ENCODE data around the gene PLPPR3.

PLPPR3 gene

DNA sequence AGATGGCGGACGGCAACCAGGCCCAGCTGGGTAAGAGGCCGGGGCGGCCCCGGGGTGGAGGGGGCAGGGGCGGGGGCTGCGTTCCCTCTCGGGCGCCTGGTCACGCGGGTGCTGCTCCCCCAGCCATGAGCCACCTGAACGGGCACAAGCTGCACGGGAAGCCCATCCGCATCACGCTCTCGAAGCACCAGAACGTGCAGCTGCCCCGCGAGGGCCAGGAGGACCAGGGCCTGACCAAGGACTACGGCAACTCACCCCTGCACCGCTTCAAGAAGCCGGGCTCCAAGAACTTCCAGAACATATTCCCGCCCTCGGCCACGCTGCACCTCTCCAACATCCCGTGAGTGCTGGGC, 13.4 kb downstream of the PLPPR3 start:
- no peak for DNase-seq (ENCODE audit: low read depth in 2 of 2)

DNA sequence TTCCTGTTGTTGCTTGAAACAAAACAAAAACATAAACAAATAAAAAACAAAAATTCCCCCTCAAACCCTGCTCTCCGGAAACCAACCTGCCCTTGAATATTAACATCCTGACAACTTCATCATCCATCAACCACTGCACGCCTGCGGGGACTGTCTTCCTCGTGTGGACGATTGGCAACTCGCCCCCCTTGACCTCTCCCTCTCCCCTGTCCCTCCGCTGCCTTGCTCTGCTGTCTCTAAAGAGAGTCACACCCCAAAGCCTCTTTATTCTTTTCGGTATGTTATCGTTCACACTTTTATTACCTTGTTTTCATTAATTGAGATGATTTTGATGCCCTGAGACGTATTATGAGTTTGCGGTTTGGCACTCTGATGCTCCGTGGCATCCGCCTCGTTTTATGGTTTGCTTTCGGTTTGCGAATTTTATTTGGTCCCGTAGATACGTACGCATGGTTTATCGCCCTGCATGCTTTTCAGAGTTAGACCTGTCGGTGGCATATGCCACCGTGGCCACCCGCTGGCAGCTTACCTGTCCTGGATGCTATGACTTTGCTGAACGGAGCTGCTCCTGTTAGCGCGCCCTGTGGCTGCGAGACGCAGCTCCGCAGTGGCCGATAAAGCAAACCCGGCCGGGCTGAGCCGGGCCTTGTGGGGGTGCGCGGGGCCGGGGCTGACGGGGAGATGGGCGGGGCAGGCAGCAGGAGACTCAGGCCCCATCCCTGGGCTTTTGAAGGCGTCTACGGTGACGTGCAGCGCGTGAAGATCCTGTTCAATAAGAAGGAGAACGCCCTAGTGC, 13.9 kb downstream of the PLPPR3 start:
- no peak for DNase-seq (ENCODE audit: low read depth in 2 of 2)

DNA sequence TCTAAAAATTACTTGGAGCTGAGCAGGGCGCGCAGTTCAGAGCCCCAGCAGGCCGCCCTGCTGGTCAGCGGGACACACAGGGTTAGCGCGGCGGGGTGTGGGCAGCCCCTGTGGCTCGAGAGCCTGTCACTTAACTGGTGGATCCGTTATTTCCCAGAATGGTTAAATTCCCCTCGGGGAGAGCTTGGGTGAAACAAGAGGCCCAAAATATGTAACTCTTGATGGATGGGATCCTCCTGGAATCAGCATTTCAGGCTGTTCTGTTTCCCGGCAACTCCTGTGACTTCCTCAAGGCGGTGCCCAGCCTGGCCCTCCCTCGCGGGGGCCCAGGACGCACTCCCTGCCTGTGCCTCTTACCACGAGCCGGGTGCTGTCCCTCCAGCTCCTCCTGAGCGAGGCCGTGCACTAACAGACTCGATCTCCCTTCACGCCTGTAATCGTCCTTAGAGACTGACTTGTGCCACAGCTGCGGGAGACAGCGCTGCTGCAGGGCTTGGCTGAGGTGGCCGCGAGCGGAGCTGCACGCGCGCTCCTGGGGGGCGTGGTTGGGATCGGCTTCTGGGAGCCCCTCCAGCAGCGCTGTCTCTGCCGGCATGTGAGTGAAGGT, 14.8 kb downstream of the PLPPR3 start:
- DNase-seq (ENCODE audit: low read depth in 2 of 2) = no peak

DNA sequence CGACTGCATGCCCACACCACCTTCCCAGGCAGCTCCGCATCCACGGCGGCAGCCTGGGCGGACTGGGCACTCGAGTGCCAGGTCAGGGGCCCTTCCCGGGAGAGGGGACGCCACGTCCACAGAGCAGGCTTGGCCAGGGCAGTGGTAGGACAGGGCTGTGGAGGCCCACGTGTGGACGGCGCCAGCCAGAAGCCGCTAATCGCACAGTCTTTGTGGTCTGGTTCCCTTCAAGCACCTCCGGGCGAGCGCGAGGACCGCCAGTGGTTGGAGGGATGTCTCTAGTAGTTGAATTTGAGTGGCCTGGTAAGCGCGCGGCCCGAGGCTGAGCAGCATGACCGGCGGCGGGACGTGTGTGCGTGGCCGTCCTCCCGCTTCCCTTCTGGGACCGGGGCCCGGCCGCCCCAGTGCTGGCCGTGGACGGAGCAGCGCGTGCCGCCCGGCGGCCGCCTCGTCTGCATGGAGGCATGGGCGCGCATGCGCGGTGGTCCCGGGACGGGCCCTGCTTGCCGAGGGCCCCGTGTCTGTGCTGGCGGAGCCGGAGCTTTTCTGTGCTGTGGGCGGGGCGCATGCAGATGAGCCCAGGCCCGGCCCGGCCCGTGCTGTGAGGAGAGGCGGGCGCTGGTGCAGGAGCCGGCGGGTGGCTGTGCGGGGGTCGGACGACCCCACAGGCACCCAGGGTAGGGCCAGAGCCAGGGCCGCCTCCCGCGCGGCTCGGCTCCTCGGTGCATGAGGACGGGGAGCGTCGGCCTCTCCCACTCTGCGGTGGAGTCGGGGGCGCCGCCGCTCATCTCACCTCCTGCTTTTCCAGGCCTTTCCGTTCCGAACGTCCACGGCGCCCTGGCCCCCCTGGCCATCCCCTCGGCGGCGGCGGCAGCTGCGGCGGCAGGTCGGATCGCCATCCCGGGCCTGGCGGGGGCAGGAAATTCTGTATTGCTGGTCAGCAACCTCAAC, 15.9 kb downstream of the PLPPR3 start:
- DNase-seq (ENCODE audit: low read depth in 2 of 2) = no peak

DNA sequence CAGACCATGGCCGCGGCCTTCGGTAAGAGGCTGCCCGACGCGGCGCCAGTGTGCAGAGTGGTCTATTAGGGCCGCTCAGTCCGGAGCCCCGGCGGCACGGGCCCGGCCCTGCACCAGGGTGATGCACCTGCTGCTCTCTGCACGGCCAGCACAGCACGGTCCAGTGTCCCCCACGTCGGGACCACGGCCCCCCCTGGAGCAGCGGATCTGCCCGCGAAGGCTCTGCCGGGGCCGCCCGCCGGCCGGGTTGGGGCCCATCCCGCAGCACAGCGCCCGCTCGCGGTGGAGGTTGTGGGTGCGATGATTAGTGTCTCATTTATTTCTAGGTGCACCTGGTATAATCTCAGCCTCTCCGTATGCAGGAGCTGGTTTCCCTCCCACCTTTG, 16.6 kb downstream of the PLPPR3 start:
- no peak for DNase-seq (ENCODE audit: low read depth in 2 of 2)

DNA sequence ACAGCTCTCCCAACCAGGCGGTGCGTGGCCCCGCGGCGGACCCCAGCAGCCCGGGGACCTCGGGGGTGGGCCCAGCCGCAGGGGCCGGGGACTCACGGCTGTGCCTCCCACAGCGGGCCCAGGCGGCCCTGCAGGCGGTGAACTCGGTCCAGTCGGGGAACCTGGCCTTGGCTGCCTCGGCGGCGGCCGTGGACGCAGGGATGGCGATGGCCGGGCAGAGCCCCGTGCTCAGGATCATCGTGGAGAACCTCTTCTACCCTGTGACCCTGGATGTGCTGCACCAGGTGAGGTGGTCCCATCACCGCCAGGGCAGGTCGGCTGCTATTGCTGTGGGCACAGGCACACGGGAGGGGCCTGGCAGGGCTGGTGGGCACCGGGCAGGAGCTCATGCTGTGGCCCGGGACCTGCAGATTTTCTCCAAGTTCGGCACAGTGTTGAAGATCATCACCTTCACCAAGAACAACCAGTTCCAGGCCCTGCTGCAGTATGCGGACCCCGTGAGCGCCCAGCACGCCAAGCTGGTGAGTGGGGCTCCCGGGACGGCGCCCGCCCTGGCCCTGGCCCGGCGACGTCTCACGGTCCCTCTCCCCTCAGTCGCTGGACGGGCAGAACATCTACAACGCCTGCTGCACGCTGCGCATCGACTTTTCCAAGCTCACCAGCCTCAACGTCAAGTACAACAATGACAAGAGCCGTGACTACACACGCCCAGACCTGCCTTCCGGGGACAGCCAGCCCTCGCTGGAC, 17.2 kb downstream of the PLPPR3 start:
- no peak for DNase-seq (ENCODE audit: low read depth in 2 of 2)

DNA sequence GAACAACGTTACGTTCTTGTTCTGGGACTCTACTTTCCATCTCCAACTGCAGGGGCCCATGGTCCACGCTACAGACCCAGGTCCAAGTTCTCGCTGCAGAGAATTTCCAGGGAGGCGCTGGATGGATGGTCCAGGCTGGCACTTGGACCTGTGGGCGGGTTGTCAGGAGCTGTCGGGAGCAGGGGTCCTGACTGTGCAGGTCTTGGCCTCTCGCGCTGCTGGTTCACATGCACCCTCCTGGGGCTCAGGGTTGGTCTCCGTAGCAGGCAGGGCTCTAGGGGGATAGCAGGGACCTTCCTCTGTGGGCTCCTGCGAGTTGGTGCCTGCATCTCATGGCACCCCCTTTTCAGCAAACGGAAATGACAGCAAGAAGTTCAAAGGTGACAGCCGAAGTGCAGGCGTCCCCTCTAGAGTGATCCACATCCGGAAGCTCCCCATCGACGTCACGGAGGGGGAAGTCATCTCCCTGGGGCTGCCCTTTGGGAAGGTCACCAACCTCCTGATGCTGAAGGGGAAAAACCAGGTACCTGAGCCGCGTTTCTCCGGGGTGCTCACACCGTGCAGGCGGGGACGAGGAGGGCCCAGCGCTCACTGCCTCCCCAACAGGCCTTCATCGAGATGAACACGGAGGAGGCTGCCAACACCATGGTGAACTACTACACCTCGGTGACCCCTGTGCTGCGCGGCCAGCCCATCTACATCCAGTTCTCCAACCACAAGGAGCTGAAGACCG, 17.9 kb downstream of the PLPPR3 start:
- no peak for DNase-seq (ENCODE audit: low read depth in 2 of 2)

DNA sequence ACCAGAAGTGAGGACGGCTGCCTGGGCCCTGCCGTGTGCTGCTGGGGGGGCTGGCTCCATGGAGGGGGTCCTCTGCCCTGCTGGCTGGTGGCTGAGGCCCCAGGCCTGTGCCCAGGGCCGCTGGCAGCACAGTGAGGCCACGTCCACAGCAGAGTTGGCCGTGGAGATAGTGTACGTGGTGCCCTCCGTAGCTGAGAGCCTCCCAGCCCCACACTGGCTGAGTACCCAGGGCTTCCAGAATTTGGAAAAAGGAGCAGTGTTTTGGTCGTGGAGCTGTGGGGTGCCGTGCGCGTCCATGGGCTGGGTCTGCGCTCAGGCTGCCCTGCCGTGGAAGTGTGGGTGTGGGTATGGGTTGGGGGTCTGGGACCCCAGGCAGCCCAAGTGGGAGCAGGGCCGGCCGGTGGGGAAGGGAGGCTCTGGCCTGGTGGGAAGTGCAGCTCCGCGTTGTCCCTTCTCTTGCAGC, 18.6 kb downstream of the PLPPR3 start:
- no peak for DNase-seq (ENCODE audit: low read depth in 2 of 2)

DNA sequence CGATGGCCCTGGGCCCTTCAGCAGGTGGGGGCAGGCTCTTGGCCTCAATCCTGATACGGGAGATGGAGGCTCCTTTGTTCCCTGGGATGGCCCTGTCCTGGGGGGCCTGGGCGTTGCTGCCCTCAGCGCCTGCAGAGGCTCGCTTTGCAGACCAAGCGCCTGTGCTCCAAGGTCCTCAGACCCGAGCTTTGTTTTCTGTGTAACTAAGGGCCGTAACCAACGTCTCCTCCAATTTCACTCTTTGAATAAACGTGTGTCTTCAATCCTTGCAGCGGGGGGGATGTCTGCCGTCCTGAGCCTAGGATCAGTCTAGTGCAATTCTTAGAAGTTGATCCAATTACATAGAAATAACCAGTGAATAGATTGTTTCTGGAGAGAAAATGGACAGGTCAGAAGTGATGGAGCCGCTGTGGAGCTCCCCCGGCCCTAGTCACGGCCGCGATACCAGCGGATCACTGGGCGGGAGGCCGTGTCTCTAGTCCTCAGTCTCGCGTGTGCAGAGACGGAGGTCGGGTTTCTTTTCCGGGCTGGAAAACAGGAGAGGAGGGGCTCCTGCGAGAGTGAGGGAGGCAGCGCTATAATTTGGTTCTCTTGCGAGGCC, 19.2 kb downstream of the PLPPR3 start:
- DNase-seq (ENCODE audit: low read depth in 2 of 2) = no peak

DNA sequence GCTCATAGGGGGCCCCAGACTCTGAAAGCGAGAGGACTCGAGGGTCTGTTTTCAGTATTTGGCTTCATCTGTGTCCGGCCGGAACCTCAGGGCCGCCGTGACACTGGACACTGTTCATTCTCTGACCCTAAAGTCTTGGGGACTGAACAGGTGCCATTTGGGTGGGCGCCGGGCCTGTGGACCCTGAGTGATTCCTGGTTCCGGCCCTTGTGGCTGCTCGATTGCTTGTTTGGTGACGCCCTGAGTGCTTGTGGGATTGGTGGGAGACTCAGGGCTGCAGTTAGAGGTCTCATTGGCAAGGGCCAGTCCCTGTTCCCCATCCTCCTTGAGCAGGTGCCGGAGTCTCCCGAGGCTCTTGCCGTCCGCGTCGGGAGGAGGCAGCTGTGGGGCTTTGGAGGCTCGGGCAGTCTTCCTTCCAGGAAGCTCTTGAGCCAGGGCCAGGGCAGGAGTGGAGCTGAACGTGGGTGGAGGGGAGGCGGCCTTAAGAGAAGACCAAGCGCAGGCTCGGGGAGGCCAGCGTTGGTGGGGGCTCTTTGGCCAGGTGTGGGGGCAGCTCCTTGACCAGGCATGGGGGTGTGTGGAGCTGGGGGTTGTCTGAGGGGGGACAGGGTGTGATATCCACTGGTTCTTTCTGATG, 19.8 kb downstream of the PLPPR3 start:
- no peak for DNase-seq (ENCODE audit: low read depth in 2 of 2)

DNA sequence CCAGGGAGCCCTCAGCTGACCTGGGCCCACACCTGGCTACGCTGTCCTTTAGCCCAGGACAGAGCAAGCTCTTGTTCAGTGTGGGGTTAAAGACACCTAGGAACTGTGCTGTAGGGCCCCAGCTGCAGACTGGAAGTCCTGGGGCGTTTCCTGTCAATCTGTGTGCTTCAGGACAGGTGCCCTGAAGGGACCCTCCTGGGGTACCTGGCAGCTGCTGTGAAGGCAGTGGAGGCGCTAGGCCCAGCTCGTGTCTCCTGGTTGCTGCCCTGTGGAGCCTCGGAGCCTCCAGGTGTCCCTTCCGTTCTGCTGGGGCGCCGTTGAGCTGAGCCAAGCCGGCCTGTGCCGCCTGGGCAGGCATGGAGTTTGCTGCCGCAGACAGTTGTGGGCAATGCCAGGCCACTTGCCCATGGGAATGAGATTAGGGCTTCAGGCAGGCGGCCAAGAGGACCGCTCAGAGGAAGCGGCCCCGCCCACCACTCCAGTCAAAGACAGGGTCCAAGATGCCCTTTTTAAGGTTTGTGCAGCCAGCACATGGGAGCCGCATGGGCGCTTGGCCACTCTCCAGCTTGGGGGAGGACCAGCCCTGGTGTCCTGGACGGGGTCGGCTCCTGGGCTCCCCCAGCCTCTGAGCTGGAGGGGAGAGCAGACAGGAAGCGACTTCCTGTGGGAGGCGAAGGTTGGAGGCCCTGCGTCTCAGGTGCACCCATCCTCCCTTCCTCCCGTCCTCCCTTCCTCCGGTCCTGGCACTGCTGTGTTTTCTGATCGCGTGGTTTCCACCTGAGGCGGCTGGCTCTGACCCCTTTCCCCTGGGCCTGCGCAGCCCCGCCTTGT, 20.5 kb downstream of the PLPPR3 start:
- DNase-seq (ENCODE audit: low read depth in 2 of 2) = no peak

DNA sequence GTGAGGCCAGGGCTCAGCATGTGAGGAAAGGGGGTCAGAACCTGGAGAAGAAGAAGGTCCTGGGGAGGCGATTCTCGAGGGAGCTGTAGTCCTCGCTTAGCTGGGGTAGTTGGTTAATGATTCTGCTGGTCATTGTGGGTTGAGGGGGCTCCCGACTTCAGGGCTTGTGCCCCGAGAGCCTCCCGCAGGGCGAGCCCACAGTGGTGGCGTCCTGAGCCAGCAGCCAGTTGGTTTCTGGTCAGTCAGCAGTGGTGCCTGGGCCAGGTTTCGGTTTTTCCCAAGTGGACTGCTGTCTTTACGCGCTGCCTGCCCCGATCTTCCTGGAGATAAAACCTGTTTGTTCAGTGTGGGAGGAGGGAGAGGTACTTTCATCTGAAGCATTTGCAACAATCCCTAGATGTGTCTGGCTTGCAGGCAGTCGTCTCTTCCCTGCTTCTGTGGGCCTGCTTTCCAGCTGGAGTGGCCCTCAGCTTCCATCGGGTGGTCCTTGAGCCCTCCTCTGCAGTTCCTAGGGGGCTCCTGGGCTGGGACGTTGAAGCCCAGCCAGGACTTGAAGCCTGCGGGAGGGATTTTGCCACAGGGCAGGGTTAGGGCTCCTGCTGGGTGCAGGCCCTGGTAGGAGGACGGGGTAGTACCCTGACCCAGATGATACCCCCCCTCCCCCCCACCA, 21.3 kb downstream of the PLPPR3 start:
- DNase-seq (ENCODE audit: low read depth in 2 of 2) = no peak

DNA sequence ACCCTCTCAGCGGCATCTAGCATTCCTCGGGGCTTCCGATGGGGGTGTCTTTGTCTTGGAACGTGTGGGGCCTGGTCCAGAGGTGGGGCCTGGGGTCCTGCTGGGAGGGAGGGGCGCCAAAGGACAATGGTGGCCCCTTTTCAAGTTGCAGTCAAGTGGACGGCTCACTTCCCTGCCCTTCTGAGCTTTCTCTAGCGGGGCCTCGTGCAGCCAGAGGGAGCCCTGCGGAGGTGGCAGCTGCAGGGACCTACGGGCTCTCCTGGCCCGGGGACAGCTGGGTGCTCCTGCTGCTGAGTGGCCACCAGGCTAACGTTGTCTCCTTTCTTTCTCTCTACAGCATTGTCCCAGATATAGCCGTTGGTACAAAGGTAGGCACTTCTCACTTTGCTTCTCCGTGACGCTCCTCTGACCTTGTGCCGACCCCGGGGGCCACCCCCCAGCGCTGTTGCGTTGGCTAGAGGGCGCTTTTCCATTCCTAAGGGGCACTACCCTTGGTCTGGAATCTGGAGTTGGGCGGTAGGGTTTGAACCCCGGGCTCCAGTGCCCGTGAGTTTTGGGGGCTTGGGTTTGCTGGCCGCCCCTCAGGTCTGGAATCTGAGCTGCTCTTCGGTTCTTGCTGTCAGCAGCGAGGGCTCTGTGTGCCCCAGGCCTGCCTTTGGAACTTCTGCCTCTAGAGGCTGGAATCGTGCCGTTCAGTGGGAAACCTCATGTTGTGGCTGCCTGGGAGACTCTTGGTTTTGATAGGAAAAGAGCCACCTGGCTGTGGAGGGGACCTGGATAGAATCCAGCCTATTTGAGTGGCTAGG, 22.5 kb downstream of the PLPPR3 start:
- DNase-seq (ENCODE audit: low read depth in 2 of 2) = no peak

DNA sequence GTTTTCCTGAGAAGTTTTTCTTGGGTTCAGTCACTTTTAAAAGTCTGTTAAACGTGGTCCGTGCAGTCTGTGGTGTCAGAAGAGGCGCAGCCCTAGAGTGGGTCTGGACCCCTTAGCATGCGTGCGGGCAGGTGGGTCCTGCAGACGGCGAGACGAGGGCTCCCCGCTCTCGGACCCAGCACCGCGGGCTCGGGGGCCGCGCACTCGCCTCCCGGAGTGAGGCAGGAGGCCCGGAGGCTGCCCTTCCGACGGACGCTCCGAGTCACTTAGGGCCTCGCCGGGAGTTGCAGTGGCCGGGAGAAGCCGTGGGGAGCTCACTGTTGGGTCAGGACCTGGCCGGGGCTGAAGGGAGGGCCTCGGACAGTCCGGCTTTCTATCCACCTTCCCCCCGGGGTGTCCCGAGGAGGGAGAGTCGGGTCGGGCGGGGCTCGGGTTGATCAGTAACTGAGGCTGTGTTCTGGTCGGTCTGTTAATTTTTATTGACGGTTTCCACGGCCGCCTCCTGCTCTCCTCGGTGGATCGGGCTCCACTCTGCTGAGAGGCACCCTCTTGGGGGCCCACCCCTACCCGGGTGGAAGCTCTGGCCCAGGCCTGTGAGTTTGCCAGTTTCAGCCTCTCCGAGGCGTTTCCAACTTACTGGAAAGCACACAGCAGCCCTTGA, 23.2 kb downstream of the PLPPR3 start:
- no peak for DNase-seq (ENCODE audit: low read depth in 2 of 2)

DNA sequence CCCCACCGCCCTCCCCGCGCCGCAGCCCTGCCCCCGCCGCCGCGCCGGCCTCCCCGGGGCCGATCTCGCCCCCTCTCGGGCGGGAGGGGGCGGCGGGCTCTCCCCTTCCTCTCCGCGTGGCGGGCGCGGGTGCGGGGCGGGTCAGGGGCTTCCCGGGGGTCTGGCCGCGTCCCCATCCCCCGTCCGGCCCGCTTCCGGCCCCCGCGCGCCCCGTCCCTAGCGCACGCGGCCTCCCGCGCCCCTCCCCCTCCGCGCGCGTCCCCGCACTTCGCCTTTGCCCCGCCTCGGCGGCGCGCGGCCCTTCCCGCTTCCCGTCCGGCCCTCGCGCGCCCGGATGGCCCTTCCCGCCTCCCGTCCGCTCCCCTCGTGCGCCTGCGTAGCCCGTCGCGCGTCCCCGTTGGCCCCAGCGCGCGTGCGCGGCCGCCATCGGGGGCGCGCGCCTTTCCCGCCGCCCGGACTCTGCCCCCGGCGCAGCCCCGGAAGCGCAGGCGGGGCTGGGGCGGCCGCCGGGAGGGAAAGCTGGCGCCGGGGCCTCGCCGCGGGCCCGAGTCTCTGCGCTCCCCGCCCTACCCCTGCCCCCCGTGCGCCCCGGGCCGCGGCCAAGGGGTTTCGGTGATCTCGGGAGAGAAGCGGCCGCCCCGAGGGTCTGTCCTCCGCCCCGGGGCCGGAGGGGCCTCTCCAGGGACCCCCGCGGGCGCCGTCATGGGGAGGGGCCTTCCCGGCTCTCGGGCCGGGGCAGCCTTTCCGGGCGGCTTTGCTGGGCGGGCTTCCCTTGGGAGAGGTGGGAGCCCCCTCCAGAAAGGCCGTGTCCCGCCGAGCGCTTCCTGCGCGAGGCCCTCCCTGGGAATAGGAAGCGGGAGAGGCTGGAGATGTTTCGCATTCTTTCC, 24.0 kb downstream of the PLPPR3 start:
- DNase-seq (ENCODE audit: low read depth in 2 of 2) = peak; percentile 69 to 72

Data from stimulated activated CD8-positive, alpha-beta memory T cell treated with anti-CD3 and anti-CD28 coated beads, Interleukin-7, amount 100 ng/mL, for 1 hour (primary cell).